GM21390 (cell line): ENCODE results near the gene PVRIG.
"Not testable (repeated sequence)": the region's sequence is repeated elsewhere in the genome, so short reads cannot be mapped to it uniquely, and the experiment has no call there.

Experiments used
- ATAC-seq: cut with Tn5 transposase; IDR thresholded peaks from one replicate; pipeline ENCODE4 v1.9.1; 2021; ENCODE audit not compliant: unreplicated experiment

PVRIG gene

GRCh38 chr7:100219801-100220585, at the start of gene PVRIG:
PVRIG (plus strand) TSS chr7:100219949; CDS start chr7:100219971, 22 bp downstream.
- not testable (repeated sequence) for ATAC-seq

DNA sequence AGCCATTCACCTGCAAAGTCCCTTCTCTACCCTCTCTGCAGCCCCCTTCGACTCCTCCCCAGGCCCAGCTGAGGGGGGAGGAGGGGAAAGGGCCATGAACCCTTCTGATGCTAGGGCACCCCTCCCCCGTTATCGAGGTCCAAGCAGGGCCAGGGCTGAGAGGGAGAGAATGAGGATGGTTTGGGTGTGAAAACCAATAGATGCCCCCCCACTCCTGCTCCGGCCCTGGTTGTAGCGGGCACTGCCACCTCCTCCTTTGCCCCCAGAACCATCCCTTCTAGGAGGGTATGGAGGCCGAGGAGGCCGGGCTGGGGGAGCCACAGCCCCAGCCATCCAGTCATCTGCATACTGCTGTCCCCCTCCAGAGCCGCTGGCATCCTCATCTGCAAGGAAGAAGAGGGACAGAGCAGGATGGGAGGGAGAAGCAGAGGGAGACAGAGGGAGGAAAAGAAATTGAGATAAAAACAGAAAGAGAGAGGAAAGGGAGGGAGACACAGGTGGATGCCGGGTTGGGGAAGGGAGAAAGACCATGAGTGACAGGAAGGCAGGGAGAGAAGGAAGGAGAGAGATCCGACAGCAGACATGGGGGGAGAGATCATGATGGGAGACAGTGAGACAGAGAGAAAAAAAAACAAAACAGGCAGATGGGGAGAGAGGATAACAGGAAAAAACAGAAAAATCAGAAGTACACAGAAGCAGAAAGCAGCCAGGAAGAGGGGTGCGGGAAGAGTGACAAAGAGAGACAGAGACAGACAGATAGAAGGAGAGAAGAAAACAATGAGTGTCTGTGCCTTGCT, 49.5 kb upstream of the PVRIG start:
- ATAC-seq: no peak

DNA sequence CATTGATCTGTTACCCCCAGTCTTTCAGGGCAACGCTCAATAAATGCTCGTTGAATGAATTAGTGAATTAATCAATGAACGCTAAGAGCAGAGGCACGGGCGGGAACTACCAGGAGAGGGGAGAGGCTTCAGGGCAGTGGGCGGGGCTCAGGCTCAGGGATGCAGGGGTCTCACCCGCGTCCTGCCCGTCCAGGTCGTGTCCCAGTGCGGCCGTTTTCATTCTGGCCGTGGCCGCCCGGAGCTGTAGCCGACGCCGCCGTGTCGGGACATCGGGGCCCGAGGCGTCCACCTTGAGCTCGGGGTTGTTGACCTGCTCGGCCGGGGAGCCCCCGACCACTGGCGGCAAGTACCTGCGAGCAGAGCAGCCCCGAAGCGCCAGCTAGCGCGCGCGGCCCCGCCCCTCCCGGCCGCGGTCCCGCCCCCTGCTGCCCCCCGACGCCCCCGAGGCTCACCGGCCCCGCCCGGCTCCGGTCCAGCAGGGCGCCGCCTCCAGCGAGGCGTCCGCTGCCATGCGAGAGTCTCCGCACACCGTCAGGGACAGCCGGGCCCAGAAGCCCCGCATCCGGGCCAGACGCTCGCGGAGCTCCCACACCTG, 48.6 kb upstream of the PVRIG start:
- no peak for ATAC-seq

DNA sequence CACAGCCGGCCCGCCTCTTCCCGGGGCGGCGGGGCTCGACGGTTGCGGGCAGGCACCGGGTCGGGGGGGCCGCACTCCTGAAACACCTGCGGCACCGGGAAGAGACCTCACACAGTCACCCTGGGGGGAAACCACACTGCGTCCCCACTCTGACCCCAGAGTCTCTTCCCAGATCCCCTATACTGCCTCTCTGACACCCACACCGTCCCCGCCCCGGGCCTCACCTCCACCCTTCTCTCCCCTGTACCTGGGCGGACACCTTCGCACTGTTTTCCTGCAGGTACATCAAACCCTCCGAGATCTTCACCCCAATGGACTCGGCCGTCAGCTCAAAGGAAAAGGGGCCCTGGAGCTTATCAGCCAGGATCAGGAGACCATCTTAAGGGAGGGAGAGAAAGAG, 47.9 kb upstream of the PVRIG start:
- no peak for ATAC-seq

DNA sequence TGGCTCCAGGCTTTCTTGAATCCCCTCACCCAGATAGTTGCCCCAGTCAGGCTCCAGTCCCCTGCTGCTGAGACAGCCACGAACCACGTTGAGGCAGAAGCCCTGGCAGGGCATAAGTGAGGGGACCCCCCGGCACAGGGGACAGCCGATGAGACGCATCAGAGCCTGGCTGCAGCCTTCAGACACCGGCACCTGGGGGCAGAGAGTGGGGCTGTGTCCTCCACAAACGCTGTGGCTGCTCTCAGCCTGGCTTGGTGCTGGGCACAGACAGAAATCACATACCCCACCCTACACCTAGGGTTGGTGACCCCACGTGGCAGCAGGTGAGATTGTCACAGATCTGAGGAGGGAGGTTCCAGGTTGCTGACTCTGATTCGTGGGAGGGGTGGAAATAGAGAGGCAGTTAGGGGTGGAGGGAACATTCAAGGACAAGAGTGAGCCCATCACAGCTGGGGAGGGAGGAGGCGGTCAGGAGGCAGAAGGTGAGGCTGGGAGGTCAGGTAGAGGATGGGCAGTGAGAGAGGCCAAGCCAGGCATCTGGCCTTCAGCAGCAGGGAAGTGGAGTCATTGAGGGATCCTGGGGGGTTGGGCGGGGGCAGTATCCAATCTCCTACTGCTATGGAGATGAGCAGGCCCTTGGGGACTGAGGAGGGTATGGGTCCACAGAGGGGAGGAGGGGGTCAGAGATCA, 45.8 kb upstream of the PVRIG start:
- no peak for ATAC-seq

DNA sequence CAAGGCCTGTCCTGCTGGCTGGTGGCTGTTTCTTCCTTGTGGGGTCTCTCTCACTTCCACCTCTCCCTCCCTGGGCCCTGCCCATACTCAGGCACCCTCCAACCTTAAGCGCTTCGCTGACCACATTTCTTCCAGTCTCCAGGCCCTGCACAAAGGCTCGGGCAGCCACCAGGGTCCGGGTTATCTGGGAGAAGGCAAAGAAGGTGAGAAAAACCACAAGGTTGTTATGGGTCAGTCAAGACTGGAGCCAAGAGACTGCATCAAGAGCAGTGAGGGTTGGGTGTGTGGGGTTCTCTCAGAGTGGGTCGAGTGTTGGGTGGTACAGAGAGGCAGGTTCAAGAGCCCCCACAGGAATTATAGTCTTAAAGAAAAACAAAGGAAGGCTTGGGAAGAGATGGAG, 45.2 kb upstream of the PVRIG start:
- no peak for ATAC-seq

DNA sequence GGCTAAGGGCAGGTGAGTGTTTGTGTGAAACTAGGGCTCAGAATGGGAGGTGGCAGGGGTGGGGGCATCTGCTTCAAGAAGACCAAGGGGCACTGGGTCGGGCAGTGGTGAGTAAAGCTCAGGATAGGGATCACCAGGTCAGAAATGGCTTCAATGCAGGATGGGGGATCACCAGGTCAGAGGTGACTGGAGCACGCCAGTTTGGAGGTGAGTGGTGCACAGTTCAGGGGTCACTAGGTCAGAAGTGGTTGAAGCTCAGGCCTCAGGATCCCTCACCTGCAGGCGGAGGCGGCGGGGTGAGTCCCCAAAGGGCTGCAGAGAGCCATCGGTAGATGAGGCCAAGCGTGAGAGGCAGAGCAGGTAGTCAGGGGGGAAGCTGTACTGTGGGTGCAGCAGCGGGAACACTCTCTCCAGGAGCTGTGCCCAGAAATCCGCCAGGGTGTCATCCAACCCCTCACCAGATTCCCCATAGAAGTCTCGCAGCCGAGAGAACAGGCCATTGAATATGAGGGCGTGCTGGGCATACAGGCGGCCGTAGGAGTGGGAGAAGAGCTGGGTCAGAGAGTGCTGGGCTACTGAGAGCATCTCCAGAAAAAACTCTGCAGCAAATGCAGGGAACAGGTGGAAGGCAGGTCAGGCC, 44.3 kb upstream of the PVRIG start:
- ATAC-seq: no peak

DNA sequence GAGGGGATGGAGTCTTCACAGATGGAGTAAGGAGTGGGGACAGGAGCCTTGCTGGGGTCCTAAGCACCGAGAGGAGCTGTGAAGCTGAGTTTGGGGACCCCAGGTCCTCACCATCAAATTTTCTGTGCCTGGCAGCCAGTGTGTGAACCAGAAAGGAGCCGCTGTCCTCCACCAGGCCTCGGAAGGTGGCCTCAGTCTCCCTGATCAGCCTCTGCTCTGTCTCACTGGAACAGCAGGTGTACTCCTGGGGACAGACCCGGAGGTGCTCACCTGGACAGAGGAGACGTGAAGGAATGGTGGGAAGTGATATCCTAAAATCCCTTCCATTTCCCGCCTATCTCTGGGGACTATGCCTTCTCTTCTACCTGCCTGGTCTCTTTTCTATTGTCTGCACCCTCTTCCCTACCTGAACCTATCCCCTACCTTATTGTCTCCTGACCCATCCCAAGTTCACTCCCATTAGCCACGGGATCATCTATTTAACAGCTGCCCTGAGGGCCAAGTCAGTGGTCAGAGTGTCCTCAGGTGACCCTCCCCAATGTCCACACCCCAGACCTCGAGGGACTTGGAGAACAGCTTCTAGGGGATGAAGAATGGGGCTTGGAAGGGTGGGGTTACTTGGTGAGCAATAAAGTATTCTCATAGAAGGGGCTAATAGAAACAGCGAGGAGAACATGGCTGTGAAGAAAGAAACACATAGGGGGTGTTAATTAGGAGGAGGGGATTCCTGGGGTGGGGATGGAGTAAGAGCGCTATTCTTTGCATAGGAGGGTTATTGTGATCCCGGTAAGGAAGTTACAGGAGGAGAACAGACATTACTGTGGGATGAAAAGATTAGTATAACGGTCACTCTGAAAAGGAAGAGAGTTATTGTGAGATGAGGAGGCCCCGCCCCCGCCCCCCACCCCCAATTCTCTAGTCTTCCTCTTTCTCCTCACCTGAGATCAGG, 43.4 kb upstream of the PVRIG start:
- ATAC-seq: no peak

DNA sequence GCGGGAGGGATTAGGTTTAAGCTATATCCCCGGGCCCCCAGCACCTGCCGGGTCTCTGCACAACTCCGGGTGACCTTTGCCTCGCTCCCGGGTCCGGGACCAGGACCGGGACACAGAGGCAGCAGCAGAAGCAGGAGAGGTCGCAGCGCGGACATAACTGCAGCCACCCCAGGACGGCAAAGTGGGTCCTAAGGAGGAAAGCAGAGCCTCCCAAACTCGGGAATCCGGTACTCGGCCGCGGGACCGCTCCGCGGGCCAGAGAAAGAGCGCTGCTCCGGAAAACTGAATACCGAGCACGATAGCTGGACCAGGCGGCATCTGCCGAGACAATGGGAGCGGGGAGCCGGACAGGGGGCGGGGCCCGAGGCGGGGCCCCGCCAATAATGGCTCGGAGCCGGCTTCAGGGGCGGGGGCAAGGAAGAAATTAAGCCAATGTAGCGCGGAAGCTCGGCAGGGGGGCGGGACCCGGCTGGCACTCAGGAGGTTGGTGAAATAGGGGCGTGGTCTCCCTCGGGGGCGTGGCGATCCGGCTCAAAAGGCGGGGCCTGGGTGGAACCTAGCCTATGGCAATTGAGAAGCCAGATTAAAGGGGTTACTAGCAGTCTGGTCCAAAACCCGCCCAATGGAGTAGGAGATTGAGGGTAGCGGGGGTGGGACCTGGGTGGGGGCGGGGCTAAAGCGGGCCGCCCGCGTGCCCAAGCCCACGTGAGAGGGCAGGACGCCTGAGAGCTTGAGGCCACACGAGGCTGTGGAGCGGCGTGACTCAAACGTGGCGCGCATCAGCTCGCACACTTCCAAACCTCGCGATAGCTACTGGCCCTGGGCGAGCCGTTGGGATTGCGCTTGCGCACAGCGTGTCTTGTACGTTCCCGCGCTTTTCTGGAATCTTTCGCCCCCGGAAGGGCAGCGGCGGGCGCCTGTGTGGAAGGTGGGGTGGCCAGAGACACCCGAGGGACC, 42.4 kb upstream of the PVRIG start, which contains the start of the genes GPC2 and STAG3:
Gene GPC2, minus strand, starts transcription at position 337 of the 957 bp plus-strand sequence. Its CDS starts 182 bp downstream, at position 155.
Gene STAG3, plus strand, starts transcription at position 874 of the 957 bp plus-strand sequence. CDS start 2,639 bp downstream, outside the sequence.
- peak; percentile 82 for ATAC-seq

GRCh38 chr7:100180084-100180483, 39.7 kb upstream of the PVRIG start:
- not testable (repeated sequence) for ATAC-seq

GRCh38 chr7:100182616-100183015, 37.1 kb upstream of the PVRIG start:
- not testable (repeated sequence) for ATAC-seq

DNA sequence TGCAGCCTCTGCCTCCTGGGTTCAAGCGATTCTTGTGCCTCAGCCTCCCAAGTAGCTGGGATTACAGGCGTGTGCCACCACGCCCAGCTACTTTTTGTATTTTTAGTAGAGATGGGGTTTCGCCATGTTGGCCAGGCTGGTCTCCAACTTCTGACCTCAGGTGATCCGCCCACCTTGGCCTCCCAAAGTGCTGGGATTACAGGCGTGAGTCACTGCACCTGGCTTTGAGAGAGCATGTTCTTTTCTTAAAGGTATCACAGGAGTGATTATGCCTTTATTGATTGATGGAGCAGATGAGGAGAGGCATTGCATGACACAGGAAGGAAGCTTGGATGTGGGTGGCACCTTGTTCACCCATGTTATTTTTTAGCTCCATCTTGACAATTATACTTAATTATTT, 36.7 kb upstream of the PVRIG start:
- not testable (repeated sequence) for ATAC-seq

- no peak for ATAC-seq
These were observed 34.0 kb upstream of the PVRIG start for GRCh38 chr7:100185726-100186125.

GRCh38 chr7:100189061-100189460, 30.7 kb upstream of the PVRIG start:
- ATAC-seq: no peak

DNA sequence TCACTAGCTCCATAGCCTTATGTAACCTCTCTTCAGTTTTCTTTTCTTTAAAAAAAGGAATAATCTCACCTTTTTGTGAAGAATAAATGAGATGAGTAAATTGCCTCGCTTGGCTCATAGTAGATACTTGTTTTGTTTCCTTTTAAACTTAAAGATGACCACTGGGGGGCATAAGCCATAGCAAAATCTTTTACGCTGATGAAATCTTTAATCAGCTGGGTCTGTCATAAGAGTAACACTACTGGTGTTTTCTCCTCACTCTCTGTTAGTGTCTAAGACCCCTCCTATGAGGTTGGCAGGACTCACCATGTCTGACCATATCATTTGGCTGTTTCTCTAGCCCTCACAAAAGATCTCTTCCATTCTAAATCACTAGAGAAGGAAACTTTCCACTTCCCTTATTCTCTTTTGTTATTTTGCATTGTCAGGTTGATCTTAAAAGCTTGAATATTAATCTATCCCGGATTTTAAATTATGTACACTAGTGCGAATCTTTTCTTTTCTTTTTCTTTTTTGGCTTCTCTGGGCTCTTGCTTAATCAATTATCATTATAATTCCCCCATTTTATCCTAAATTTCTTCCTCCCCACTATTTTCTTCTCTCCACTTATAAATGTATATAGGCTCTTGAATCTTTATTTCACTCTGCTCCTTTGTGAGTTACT, 29.6 kb upstream of the PVRIG start:
- ATAC-seq: no peak

DNA sequence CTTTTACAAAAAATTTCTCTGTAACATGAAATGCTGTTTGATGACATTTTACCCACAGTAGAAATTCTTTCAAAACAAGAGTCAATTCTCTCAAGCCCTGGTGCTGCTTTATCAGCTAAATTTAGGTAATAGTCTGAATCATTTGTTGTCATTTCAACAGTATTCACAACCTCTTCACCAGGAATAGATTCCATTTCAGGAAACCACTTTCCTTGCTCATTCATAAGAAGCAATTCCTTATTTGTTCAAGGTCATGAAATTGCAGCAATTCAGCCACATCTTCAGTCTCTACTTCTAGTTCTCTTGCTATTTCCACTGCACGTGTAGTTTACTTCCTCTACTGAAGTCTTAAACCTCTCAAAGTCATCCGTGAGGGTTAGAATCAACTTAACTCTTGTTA, 28.0 kb upstream of the PVRIG start:
- ATAC-seq: no peak

DNA sequence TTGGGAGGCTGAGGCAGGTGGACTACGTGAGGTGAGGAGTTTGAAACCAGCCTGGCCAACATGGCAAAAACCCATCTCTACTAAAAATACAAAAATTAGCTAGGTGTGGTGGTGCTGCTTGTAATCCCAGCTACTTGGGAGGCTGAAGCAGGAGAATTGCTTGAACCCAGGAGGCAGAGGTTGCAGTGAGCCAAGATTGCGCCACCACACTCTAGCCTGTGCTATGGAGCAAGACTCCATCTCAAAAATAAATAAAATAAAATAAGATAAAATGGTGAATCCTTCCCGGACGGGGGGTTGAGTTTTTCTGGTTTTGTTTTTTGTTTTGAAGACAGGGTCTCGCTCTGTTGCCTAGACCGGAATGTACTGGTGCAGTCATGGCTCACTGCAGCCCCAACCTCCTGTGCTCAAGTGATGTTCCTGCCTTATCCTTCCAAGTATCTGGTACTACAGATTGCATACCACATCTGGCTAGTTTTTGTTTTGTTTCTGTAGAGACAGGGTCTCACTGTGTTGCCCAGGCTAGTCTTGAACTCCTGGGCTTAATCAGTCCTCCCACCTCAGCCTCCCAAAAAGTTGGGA, 27.4 kb upstream of the PVRIG start:
- ATAC-seq: not testable (repeated sequence)
